Breast epithelium (tissue), 4 donors: ENCODE measurements around the gene CCDC51. TPM values are rescaled to one million over a fixed set of nuclear protein-coding genes. Genes with fewer than 3 reads are reported as not detected.
A peak's percentile ranks its signal among the peaks of the same experiment; 100 is the strongest.
"Not testable (repeated sequence)": the region's sequence is repeated elsewhere in the genome, so short reads cannot be mapped to it uniquely, and the experiment has no call there.

Experiments used
- DNase-seq, 2 donors: peaks; one replicate each; pipeline ENCODE4 v3.0.0-alpha.2; 2019; ENCODE audit warnings: low spot score in 2 of 2
- H3K27ac ChIP-seq, 2 donors: fragments of 200-600 bp; sonication (generic) in 1 of 2; one replicate each; pipeline ENCODE4 v1.5.1; 2016 to 2019; ENCODE audit warnings: mild to moderate bottlenecking in 1 of 2
- H3K27me3 ChIP-seq, 2 donors: fragments of 200-600 bp; sonication (generic) in 1 of 2; one replicate each; pipeline versions ENCODE4 v1.5.1 to v1.6.0; 2017 to 2019; ENCODE audit warnings: control low read depth in 1 of 2, mild to moderate bottlenecking in 1 of 2
- H3K36me3 ChIP-seq: fragments of 200-600 bp; one replicate; pipeline ENCODE4 v1.5.1; 2019
- H3K4me1 ChIP-seq, 2 donors: fragments of 200-600 bp; sonication (generic); one replicate each; pipeline ENCODE4 v1.5.1; 2016 to 2019; ENCODE audit warnings: control low read depth in 1 of 2
- H3K4me3 ChIP-seq, 3 donors: fragments of 200-600 bp; sonication (generic); 1 replicate in 2 of 3; 2 replicates in 1 of 3; pipeline ENCODE4 v1.5.1; 2016 to 2019; ENCODE audit warnings: mild to moderate bottlenecking in 3 of 3, moderate library complexity in 2 of 3
- H3K9me3 ChIP-seq, 2 donors: fragments of 200-600 bp; sonication (generic) in 1 of 2; one replicate each; pipeline ENCODE4 v1.5.1; 2016 to 2019; ENCODE audit warnings: control low read depth in 1 of 2
- CTCF ChIP-seq, 3 donors: fragments of 450-650 bp; IDR thresholded peaks; one replicate each; pipeline ENCODE4 v1.5.1; 2016 to 2017; ENCODE audit warnings: antibody characterized with exemption in 3 of 3, mild to moderate bottlenecking in 3 of 3, moderate library complexity in 3 of 3
- POLR2A ChIP-seq: fragments of 450-650 bp; IDR thresholded peaks from one replicate; pipeline ENCODE4 v1.6.1; 2016; ENCODE audit warnings: antibody characterized with exemption, mild to moderate bottlenecking, moderate library complexity
- POLR2AphosphoS5 ChIP-seq, 3 donors: sonication (generic); formaldehyde crosslinking; IDR thresholded peaks; one replicate each; pipeline ENCODE4 v1.6.1; 2017; ENCODE audit warnings: antibody characterized with exemption in 3 of 3
- intact Hi-C: fragments of 100-400 bp; cut with DNase I; formaldehyde crosslinking; loops from one replicate; pipeline ENCODE4 v1.15.1; 2023; ENCODE audit warnings: low total_unique reads
- total RNA-seq, 3 donors: library from RNA; depleted of rRNA; stranded (reverse); fragments of >200 nt; gene quantifications; one replicate each; pipeline ENCODE4 v1.1.0, GENCODE V29; 2016

CCDC51 gene
- 10 to 100 TPM; 12.5 to 14.7 (median 13.9) TPM for total RNA-seq

- peak; percentile 99 to 100 for DNase-seq
- Histone ChIP-seq H3K4me3 (peak within 1 kb of the TSS; percentile 72 to 92 (median 75)), H3K36me3 (no peaks in the 10 kb centered on the region), H3K27ac (peak within 1 kb of the TSS; percentile 94), H3K4me1 (peaks cover 4 to 9% of the 10 kb centered on the region in 2 donors), H3K27me3 (no peaks in the 10 kb centered on the region), H3K9me3 (no peaks in the 10 kb centered on the region)
- intact Hi-C loops = no loop called here
- peak; percentile 93 for TF ChIP-seq POLR2A
- no peak for TF ChIP-seq CTCF (IDR thresholded peaks at IDR 0.05)
- peak; percentile 93 to 99 (median 97) for TF ChIP-seq POLR2AphosphoS5 (IDR thresholded peaks at IDR 0.05)
Observed at GRCh38 chr3:48439820-48440589, at the start of gene CCDC51, which contains the start of gene TMA7. Gene CCDC51 (minus strand): TSS chr3:48440119. CDS start chr3:48435128, 4,991 bp downstream. Gene TMA7 (plus strand): TSS chr3:48440257. CDS start chr3:48440297, 40 bp downstream.

GRCh38 chr3:48486952-48487351 is 47.0 kb upstream of the CCDC51 start:
- Histone ChIP-seq H3K27ac (no peak overlapping the region), H3K4me3 (no peak overlapping the region), H3K36me3 (no peaks in the 10 kb centered on the region), H3K4me1 (no peaks in the 10 kb centered on the region), H3K9me3 (no peaks in the 10 kb centered on the region), H3K27me3 (no peaks in the 10 kb centered on the region)
- TF ChIP-seq POLR2AphosphoS5 (IDR thresholded peaks at IDR 0.05) = no peak
- TF ChIP-seq CTCF (IDR thresholded peaks at IDR 0.05) = no peak
- no peak for TF ChIP-seq POLR2A
- DNase-seq = no peak
- intact Hi-C loops = no loop called here

DNA sequence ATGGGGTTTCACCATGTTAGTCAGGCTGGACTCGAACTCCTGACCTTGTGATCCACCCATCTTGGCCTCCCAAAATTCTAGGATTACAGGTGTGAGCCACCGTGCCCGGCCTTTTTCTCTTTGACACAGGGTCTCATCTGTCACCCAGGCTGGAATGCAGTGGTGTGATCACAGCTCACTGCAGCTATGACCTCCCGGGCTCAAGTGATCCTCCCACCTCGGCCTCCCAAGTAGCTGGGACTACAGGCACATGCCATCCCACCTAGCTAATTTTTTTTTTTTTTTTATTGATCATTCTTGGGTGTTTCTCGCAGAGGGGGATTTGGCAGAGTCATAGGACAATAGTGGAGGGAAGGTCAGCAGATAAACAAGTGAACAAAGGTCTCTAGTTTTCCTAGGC is 42.9 kb upstream of the CCDC51 start:
- H3K9me3 ChIP-seq, H3K27ac ChIP-seq, H3K4me3 ChIP-seq, H3K27me3 ChIP-seq, H3K36me3 ChIP-seq, H3K4me1 ChIP-seq, DNase-seq: not testable (repeated sequence)
- intact Hi-C loops = loop anchor here (5.0 kb wide), 1 partner anchor 54 kb away; no protein-coding TSS in a partner anchor

GRCh38 chr3:48480891-48481290 is 41.0 kb upstream of the CCDC51 start:
- intact Hi-C loops = loop anchor here (5.0 kb wide), 1 partner anchor 56 kb away; no protein-coding TSS in a partner anchor
- not testable (repeated sequence) for H3K9me3 ChIP-seq, H3K4me1 ChIP-seq, H3K27me3 ChIP-seq, H3K27ac ChIP-seq, DNase-seq, H3K4me3 ChIP-seq, H3K36me3 ChIP-seq

DNA sequence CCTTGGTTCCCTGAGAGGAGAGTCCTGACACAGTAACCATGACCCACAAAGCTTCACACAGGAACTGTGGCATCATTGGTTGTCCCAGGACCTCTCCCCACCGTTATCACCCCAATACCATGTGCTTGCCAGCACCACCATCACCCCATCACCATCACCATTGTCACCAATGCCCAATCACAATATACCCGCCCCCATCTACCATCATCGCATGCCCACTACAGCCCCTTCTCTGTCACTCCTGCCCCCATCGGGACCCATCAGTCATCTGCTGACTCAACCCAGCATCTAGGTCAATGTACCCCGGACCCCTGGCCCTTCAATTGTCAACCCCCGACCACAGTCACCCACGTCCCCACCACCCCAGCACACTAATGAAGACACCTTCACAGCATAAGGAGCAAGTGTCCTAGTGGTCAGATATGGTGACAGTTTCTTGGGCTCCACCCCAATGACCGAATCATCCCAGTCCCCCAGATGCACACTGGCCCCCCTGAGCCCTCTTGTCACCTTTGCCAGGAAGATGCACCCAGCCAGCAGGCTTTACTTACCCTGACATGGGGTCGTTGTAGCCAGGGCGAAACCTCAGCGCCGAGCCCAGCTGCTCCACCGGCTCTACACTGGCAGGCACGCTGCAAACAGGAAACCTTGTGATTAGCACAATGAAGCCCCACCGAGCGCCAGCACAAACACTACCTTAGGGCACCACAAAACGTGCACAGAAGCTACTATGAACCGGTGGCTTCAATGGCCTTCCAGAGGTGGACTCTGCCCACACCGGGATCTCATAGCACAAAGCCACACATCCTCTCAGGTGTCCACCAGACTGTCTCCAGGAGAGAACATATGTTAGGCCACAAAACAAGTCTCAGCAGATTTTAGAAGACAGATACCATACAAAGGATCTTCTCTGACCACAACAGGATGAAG is 39.0 kb upstream of the CCDC51 start:
- no peaks in the 10 kb centered on the region for H3K4me1 ChIP-seq
- no peak overlapping the region for H3K4me3 ChIP-seq
- TF ChIP-seq POLR2A (no peak), POLR2AphosphoS5 (IDR thresholded peaks at IDR 0.05) (no peak), CTCF (IDR thresholded peaks at IDR 0.05) (no peak)
- no peaks in the 10 kb centered on the region for H3K9me3 ChIP-seq
- intact Hi-C loops = no loop called here
- DNase-seq = no peak
- no peaks in the 10 kb centered on the region for H3K27me3 ChIP-seq
- peak overlapping the region in 1 of 2 donors; percentile 23 for H3K27ac ChIP-seq
- no peaks in the 10 kb centered on the region for H3K36me3 ChIP-seq
